ENCODE data around the gene VWCE. TPM values are rescaled to one million over a fixed set of nuclear protein-coding genes. Genes with fewer than 3 reads are reported as not detected.
"Not testable (repeated sequence)": the region's sequence is repeated elsewhere in the genome, so short reads cannot be mapped to it uniquely, and the experiment has no call there.

The VWCE gene
- total and polyA plus RNA-seq, 2 donors from 2014 or later = 0.32 to 1.2 TPM

DNA sequence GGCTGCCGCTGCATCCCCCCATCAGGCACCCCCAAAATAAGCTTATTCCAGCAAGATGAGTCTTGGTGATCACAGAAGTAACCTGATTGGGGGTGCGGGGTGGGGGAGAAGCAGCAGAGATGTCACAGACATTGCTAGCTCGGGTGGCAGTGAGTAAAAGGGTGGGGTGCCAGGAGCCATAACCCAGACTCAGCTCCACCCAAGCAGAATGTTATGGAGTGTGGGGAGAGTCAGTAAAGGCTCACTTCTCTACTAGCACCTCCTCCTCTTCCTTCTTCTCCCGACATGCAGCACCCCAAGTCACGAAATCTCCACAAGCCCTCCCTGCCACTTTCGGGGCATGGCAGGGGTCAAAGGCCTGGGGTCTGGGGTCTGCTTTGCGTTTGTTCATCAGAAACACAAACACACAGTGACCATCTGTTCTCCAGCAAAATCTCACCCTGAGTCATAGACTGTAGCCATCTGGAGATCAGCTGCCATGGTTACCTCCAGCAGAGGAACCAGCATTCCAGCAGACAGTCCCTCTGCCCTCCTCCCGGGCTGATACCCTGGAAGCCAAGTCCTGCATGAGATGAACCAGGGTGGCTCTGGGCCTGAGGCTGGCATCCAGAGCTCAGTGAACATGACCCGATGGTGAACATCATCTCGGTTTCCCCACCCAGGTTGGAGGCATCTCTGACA is 49.7 kb downstream of the VWCE start:
- H3K4me1 ChIP-seq (ENCODE audit: control insufficient read depth in 2 of 3, insufficient read depth in 2 of 3, low read depth in 1 of 3, low read length in 3 of 3); FAIRE-seq; H3K4me3 ChIP-seq (ENCODE audit: low read length in 3 of 3); DNase-seq; H3K27me3 ChIP-seq (ENCODE audit: control insufficient read depth, insufficient read depth, low read length); intact Hi-C loops (cut with DNase I); H3K9me3 ChIP-seq (ENCODE audit: control insufficient read depth in 2 of 3, insufficient read depth in 1 of 3, low read length in 3 of 3); H3K27ac ChIP-seq (ENCODE audit: low read depth in 2 of 2, low read length in 2 of 2); H3K36me3 ChIP-seq (ENCODE audit: control insufficient read depth in 2 of 3, insufficient read depth in 3 of 3, low read length in 3 of 3); H3K9ac ChIP-seq (ENCODE audit: low read length in 3 of 3): not testable (repeated sequence)

DNA sequence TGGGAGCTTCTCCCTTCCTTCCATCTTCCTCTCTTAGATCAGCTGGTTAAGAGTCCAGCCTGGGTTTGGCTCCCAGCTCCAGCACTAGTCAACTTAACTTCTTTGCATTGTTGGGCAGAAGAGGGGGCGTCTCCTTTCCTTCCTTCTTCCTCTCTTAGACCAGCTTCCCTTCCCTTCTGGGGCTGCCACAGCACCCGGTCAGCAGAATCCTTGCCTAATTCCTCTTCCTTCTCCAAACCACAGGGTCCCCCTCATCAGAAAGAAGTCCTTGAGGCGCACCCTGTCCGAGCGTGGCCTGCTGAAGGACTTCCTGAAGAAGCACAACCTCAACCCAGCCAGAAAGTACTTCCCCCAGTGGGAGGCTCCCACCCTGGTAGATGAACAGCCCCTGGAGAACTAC is 53.6 kb downstream of the VWCE start:
- H3K27ac ChIP-seq (ENCODE audit: low read depth in 2 of 2, low read length in 2 of 2); intact Hi-C loops (cut with DNase I); H3K4me3 ChIP-seq (ENCODE audit: low read length in 3 of 3); H3K9ac ChIP-seq (ENCODE audit: low read length in 3 of 3); FAIRE-seq; H3K4me1 ChIP-seq (ENCODE audit: control insufficient read depth in 2 of 3, insufficient read depth in 2 of 3, low read depth in 1 of 3, low read length in 3 of 3); H3K9me3 ChIP-seq (ENCODE audit: control insufficient read depth in 2 of 3, insufficient read depth in 1 of 3, low read length in 3 of 3); H3K36me3 ChIP-seq (ENCODE audit: control insufficient read depth in 2 of 3, insufficient read depth in 3 of 3, low read length in 3 of 3); DNase-seq; H3K27me3 ChIP-seq (ENCODE audit: control insufficient read depth, insufficient read depth, low read length): not testable (repeated sequence)

DNA sequence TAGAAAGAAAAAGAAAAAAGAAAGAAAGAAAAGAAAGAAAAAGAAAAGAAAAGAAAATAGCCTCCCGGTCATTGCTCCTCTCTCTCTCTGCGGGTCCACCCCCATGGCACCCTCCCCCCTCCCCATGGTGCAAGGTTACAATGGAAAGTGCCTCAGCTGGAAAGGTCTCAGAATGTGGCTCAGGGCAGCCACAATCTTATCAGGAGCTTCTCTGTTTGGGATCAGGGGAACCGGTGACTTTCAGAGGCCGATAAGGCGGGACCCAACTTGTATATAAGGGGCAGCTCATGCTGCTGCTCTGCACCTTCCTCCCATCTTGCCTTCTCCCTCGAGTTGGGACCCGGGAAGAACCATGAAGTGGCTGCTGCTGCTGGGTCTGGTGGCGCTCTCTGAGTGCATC is 54.2 kb downstream of the VWCE start, which contains the start of gene PGA5:
PGA5 (plus strand) TSS at position 301 of the 400 bp plus-strand sequence; CDS start at position 353, 52 bp downstream.
- FAIRE-seq; H3K4me3 ChIP-seq (ENCODE audit: low read length in 3 of 3); DNase-seq; H3K9ac ChIP-seq (ENCODE audit: low read length in 3 of 3); H3K27me3 ChIP-seq (ENCODE audit: control insufficient read depth, insufficient read depth, low read length); intact Hi-C loops (cut with DNase I); H3K36me3 ChIP-seq (ENCODE audit: control insufficient read depth in 2 of 3, insufficient read depth in 3 of 3, low read length in 3 of 3); H3K4me1 ChIP-seq (ENCODE audit: control insufficient read depth in 2 of 3, insufficient read depth in 2 of 3, low read depth in 1 of 3, low read length in 3 of 3); H3K27ac ChIP-seq (ENCODE audit: low read depth in 2 of 2, low read length in 2 of 2); H3K9me3 ChIP-seq (ENCODE audit: control insufficient read depth in 2 of 3, insufficient read depth in 1 of 3, low read length in 3 of 3): not testable (repeated sequence)

DNA sequence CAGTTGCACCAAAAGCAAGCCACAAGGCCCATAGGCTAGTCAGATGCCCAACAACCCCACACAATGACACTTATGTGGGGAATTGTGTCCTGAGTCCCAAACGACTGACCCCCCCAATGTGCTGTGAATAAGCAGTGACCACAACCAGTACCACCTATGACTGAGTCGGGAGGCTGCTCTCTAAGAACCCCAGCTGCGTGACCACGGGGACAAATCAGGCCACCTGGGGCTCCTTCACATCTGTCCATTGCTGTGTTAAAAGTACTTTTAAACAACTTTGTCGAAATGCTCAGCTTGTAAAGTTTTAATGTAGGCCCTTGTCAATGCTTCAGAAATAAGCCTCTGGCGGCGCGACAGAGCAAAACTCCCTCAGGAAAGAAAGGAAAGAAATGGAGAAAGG is 54.8 kb downstream of the VWCE start:
- H3K36me3 ChIP-seq (ENCODE audit: control insufficient read depth in 2 of 3, insufficient read depth in 3 of 3, low read length in 3 of 3); H3K4me3 ChIP-seq (ENCODE audit: low read length in 3 of 3); FAIRE-seq; H3K27ac ChIP-seq (ENCODE audit: low read depth in 2 of 2, low read length in 2 of 2); H3K9me3 ChIP-seq (ENCODE audit: control insufficient read depth in 2 of 3, insufficient read depth in 1 of 3, low read length in 3 of 3); H3K9ac ChIP-seq (ENCODE audit: low read length in 3 of 3); intact Hi-C loops (cut with DNase I); DNase-seq; H3K4me1 ChIP-seq (ENCODE audit: control insufficient read depth in 2 of 3, insufficient read depth in 2 of 3, low read depth in 1 of 3, low read length in 3 of 3); H3K27me3 ChIP-seq (ENCODE audit: control insufficient read depth, insufficient read depth, low read length): not testable (repeated sequence)

DNA sequence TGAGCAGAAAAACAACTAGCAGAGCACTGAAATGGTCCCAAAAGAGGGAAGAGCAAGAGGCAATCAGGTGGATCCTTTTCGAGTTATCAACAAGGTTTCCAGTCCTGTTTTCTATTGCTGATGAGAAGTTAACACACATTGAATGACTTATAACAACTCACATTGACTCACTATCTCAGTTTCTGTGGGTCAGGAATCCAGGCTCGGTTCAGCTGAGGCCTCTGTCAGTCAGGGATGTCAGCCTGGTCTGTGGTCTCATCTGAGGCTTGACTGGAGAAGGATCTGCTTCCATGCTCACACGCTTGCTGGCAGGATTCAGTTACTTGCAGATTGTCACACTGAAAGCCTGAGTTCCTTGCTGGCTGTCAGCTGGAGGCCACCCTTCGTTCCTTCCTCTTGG is 58.0 kb downstream of the VWCE start:
- H3K4me3 ChIP-seq (ENCODE audit: low read length in 3 of 3); intact Hi-C loops (cut with DNase I); FAIRE-seq; H3K27me3 ChIP-seq (ENCODE audit: control insufficient read depth, insufficient read depth, low read length); H3K9ac ChIP-seq (ENCODE audit: low read length in 3 of 3); H3K4me1 ChIP-seq (ENCODE audit: control insufficient read depth in 2 of 3, insufficient read depth in 2 of 3, low read depth in 1 of 3, low read length in 3 of 3); H3K27ac ChIP-seq (ENCODE audit: low read depth in 2 of 2, low read length in 2 of 2); H3K9me3 ChIP-seq (ENCODE audit: control insufficient read depth in 2 of 3, insufficient read depth in 1 of 3, low read length in 3 of 3); DNase-seq; H3K36me3 ChIP-seq (ENCODE audit: control insufficient read depth in 2 of 3, insufficient read depth in 3 of 3, low read length in 3 of 3): not testable (repeated sequence)

DNA sequence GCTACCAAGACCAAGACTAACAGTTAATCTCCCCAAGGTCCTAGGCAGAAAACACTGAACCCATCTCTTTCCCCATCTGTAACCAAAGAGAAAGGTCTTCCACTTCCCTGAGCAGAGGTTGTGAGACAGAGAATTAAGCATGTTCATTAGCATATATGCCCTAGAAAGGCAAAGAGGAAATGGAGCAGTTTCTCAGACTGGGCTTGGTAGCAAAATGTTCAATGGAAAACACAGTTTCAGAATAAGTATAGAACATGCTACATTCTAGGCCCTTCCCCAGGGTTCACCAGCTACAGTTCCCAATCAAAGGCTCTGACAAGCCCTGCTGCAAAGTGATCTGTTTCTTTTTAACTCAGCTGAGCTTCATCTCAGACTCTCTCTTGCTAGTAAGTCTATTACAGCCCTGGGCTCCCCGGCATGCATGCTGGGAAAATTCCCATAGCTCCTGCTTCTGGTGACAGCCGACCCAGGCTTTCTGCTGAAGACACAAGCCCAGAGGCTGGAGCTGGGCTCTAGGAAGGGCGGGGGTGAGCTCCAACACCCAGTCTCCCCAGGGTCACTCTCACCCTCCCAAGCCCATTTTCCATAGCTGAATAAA is 62.5 kb downstream of the VWCE start:
- not testable (repeated sequence) for H3K27me3 ChIP-seq (ENCODE audit: control insufficient read depth, insufficient read depth, low read length)

DNA sequence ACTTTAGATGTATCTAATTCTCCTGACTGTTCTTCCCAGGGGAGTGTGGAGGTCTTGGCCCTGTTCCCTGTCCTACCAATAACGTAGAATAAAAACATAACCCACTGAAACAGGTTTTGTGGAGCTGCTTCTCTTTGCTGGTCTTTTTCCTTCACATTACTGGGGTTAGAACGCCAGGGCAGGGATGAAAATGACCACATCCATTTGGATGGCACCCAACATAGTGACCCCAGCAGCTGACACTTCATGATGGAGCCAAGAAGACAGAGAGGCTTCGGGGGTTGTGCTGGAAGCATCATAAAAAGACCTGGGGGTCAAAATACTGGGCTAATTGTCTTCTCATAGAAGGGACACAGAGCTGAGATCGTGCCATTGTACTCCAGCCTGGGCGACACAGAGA is 63.5 kb downstream of the VWCE start:
- H3K27me3 ChIP-seq (ENCODE audit: control insufficient read depth, insufficient read depth, low read length); H3K27ac ChIP-seq (ENCODE audit: low read depth in 2 of 2, low read length in 2 of 2); H3K9ac ChIP-seq (ENCODE audit: low read length in 3 of 3); intact Hi-C loops (cut with DNase I); H3K9me3 ChIP-seq (ENCODE audit: control insufficient read depth in 2 of 3, insufficient read depth in 1 of 3, low read length in 3 of 3); DNase-seq; FAIRE-seq; H3K4me3 ChIP-seq (ENCODE audit: low read length in 3 of 3); H3K36me3 ChIP-seq (ENCODE audit: control insufficient read depth in 2 of 3, insufficient read depth in 3 of 3, low read length in 3 of 3); H3K4me1 ChIP-seq (ENCODE audit: control insufficient read depth in 2 of 3, insufficient read depth in 2 of 3, low read depth in 1 of 3, low read length in 3 of 3): not testable (repeated sequence)

More for the DNA sequence above, 62.5 kb downstream of the VWCE start:
- H3K9me3 ChIP-seq (ENCODE audit: control insufficient read depth in 2 of 3, insufficient read depth in 1 of 3, low read length in 3 of 3); H3K36me3 ChIP-seq (ENCODE audit: control insufficient read depth in 2 of 3, insufficient read depth in 3 of 3, low read length in 3 of 3); H3K4me1 ChIP-seq (ENCODE audit: control insufficient read depth in 2 of 3, insufficient read depth in 2 of 3, low read depth in 1 of 3, low read length in 3 of 3); H3K27ac ChIP-seq (ENCODE audit: low read depth in 2 of 2, low read length in 2 of 2); FAIRE-seq; H3K9ac ChIP-seq (ENCODE audit: low read length in 3 of 3); intact Hi-C loops (cut with DNase I); H3K4me3 ChIP-seq (ENCODE audit: low read length in 3 of 3); DNase-seq: not testable (repeated sequence)

DNA sequence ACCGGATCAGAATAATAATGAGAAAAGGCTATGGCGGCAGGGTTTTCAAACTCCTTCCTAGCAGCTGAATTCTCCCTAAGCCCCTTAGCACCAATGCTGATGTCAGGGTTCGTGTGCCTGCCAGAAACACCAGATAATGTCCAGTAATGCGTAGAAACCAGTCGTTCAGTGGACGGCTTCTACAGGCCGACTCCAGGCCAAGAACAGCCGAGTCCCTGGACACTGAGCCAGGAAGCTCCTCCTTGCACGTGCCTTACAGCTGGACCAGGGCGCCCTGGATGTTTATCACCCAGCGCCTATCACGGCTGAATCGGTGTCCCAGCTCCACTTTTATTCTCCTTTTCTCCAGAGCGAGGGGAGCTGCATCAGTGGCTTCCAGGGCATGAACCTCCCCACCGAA is 64.1 kb downstream of the VWCE start:
- H3K9me3 ChIP-seq (ENCODE audit: control insufficient read depth in 2 of 3, insufficient read depth in 1 of 3, low read length in 3 of 3); H3K27ac ChIP-seq (ENCODE audit: low read depth in 2 of 2, low read length in 2 of 2); intact Hi-C loops (cut with DNase I); DNase-seq; H3K4me1 ChIP-seq (ENCODE audit: control insufficient read depth in 2 of 3, insufficient read depth in 2 of 3, low read depth in 1 of 3, low read length in 3 of 3); H3K9ac ChIP-seq (ENCODE audit: low read length in 3 of 3); H3K36me3 ChIP-seq (ENCODE audit: control insufficient read depth in 2 of 3, insufficient read depth in 3 of 3, low read length in 3 of 3); FAIRE-seq; H3K27me3 ChIP-seq (ENCODE audit: control insufficient read depth, insufficient read depth, low read length); H3K4me3 ChIP-seq (ENCODE audit: low read length in 3 of 3): not testable (repeated sequence)
